ENCODE data around the gene PTPRN2.

DNA sequence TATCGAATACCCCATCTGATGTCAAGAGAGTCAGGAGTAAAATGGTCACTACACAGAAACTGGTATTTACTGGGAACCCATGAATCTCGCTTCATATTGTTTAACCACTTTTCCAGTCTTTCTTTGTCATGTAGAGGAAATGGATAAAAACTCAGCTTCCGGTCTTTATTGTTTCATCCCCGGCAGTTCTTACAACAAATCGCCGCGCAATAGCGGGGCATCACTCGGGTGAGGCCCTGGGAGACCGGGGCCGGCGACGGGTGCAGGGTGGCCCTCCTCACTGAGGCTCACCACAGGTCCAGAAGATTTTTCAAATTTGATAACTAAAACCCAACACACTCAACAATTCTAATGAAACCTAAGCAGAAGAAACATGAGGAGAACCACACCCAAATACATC is 35.6 kb upstream of the PTPRN2 start:
- no peak for TF ChIP-seq POLR2A (IDR thresholded peaks at IDR 0.05)
- TF ChIP-seq, protein P1, sequence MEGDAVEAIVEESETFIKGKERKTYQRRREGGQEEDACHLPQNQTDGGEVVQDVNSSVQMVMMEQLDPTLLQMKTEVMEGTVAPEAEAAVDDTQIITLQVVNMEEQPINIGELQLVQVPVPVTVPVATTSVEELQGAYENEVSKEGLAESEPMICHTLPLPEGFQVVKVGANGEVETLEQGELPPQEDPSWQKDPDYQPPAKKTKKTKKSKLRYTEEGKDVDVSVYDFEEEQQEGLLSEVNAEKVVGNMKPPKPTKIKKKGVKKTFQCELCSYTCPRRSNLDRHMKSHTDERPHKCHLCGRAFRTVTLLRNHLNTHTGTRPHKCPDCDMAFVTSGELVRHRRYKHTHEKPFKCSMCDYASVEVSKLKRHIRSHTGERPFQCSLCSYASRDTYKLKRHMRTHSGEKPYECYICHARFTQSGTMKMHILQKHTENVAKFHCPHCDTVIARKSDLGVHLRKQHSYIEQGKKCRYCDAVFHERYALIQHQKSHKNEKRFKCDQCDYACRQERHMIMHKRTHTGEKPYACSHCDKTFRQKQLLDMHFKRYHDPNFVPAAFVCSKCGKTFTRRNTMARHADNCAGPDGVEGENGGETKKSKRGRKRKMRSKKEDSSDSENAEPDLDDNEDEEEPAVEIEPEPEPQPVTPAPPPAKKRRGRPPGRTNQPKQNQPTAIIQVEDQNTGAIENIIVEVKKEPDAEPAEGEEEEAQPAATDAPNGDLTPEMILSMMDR (IDR thresholded peaks at IDR 0.05), result no peak
